Articular chondrocyte of knee joint (primary cell): Measurements from ENCODE around the gene GALC. TPM values are rescaled to one million over a fixed set of nuclear protein-coding genes. Genes with fewer than 3 reads are reported as not detected.

ENCODE experiments used
- small RNA-seq: library from RNA; depleted of rRNA; stranded (forward); fragments of <200 nt; gene quantifications from one replicate; pipeline ENCODE3, GENCODE V24; 2012
- total RNA-seq: library from RNA; depleted of rRNA; stranded (reverse); fragments of >200 nt; gene quantifications from 2 replicates; pipeline ENCODE4 v1.2.3, GENCODE V29; 2012

GALC gene
- 15.0 and 19.2 TPM in 2 replicates for total RNA-seq

DNA sequence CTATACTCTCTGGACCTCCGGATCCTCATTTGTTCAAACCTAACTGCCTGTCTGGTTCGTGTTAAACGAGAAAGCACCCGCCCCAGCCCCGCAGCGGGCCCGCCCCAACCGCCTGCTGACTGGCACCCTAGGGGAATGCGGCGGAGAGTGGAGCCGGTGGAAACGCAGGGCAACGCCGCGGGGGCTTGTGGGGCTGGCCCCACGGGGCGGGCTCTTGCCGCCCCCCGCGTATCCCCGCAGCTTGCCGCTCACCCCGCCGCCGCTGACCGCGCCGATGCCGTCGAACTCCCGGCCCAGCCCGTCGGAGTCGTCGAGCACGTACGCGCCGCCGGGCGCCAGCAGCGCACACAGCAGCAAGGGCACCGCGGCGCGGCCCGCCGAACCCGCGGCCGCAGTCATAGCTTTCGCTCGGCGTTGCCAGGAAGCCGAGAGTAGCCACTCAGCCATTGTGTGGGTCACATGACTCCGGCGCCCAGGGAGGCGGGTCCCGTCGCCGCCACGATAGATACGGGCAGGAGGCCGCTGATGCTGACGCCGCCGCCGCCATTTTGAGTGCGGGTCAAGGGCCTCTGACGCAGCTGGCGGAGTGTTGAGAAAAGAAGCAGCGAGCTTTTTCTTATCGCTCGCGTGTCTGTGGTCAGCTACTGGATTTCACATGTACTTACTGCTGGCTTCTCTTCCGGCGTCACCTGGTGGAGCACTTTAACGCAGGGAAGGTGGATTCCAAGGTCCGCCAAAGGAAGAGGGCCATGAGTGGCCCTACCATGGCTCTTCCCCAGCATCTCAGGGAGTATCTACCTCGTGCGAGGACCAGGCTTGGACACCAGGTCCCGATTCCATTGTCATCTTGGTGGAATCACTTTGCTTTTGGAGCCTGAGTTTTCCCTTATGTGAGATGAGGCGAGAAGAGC is at the start of gene GALC:
GALC (minus strand) TSS at position 465 of the 911 bp plus-strand sequence; CDS start at position 447, 18 bp downstream.

DNA sequence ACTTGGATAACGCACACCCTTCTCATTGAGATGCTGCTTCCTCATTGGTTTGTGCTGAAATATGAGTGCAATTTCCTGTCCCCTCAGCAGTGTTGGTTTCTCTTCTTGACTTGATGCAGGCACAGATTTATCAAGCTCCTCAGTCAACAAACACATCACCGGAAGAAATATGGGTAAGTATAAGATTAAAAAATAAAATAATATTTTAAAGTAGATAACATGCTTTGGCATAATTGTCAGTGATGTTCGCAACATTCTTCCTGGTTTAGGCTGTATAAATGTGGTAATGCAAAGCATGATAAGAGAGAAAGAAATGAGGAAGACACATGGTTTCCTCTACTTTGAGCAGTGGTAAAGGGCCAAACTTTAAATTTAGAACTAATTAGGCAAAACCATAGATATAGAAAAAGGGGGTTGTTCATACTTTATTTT is 12.1 kb upstream of the GALC start, which contains the start of gene GPR65:
GPR65 (plus strand) TSS at position 86 of the 432 bp plus-strand sequence. CDS start 5,713 bp downstream, outside the sequence.

Small RNAs within 50 kb of the gene (small RNA-seq; reads per million reads assigned to genes)
- not detected for gene RNU6-835P

Other genes starting within 250 kb of the GALC start
- not detected in 2 replicates for gene GPR65, start 12.0 kb upstream of the GALC start, total RNA-seq